ENCODE data around the gene NRXN3.

DNA sequence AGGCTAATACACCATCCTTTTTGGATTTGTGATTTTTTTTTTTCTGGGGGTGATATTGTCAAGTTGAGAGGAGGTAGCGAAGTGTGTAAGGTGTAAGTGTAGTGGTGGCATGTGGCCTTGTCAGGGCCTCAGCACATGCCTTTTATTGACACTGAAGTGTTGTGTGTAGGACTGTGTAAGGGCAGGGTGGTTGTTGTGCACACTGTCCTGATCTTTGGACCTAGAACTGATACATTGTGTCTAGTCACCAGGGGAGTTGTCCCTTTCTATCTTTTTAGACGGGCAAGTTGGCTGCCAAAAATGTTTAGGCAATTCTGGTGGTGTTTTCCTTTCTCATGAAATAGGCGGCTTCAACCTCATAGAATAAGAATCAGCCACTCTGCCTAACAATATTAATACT lies 244.0 kb downstream of the NRXN3 start:
- TF ChIP-seq EZH2phosphoT487 (IDR thresholded peaks at IDR 0.05; ENCODE audit: borderline replicate concordance, low read depth, low read length) = no peak
- TF ChIP-seq, protein P1, sequence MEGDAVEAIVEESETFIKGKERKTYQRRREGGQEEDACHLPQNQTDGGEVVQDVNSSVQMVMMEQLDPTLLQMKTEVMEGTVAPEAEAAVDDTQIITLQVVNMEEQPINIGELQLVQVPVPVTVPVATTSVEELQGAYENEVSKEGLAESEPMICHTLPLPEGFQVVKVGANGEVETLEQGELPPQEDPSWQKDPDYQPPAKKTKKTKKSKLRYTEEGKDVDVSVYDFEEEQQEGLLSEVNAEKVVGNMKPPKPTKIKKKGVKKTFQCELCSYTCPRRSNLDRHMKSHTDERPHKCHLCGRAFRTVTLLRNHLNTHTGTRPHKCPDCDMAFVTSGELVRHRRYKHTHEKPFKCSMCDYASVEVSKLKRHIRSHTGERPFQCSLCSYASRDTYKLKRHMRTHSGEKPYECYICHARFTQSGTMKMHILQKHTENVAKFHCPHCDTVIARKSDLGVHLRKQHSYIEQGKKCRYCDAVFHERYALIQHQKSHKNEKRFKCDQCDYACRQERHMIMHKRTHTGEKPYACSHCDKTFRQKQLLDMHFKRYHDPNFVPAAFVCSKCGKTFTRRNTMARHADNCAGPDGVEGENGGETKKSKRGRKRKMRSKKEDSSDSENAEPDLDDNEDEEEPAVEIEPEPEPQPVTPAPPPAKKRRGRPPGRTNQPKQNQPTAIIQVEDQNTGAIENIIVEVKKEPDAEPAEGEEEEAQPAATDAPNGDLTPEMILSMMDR (conservative IDR thresholded peaks at IDR 0.05; ENCODE audit: low read length) = no peak
